Transverse colon (tissue), 4 donors: ENCODE data around the gene RBP3. TPM values are rescaled to one million over a fixed set of nuclear protein-coding genes. Genes with fewer than 3 reads are reported as not detected.

Experiments used
- DNase-seq: peaks from one replicate; pipeline ENCODE4 v3.0.0-alpha.2; 2019
- H3K27ac ChIP-seq, 4 donors: fragments of 200-600 bp; sonication (generic); 2 replicates each; pipeline ENCODE4 v1.5.1; 2016 to 2018; ENCODE audit warnings: inconsistent platforms in 4 of 4
- H3K27me3 ChIP-seq: fragments of 200-600 bp; sonication (generic); 2 replicates; pipeline ENCODE4 v1.5.1; 2017; ENCODE audit warnings: inconsistent platforms
- H3K36me3 ChIP-seq, 4 donors: fragments of 200-600 bp; sonication (generic); 2 replicates each; pipeline ENCODE4 v1.5.1; 2017 to 2019; ENCODE audit warnings: inconsistent platforms in 4 of 4
- H3K4me1 ChIP-seq, 4 donors: fragments of 200-600 bp; sonication (generic); 2 replicates each; pipeline ENCODE4 v1.5.1; 2017 to 2020; ENCODE audit warnings: inconsistent platforms in 4 of 4
- H3K4me3 ChIP-seq, 4 donors: fragments of 200-600 bp; sonication (generic); 1 replicate in 1 of 4; 2 replicates in 3 of 4; pipeline versions ENCODE4 v1.5.1 to v1.6.1; 2017 to 2019; ENCODE audit warnings: inconsistent platforms in 4 of 4
- H3K9me3 ChIP-seq, 2 donors: fragments of 200-600 bp; sonication (generic); 2 replicates each; pipeline ENCODE4 v1.5.1; 2017 to 2019; ENCODE audit warnings: inconsistent platforms in 2 of 2
- CTCF ChIP-seq, 5 experiments: fragments of 200-600 bp in 3 of 5; fragments of 450-650 bp in 2 of 5; sonication (generic) in 3 of 5; IDR thresholded peaks; 1 replicate in 2 of 5; 2 replicates in 3 of 5; pipeline ENCODE4 v1.5.1; 2016 to 2017; ENCODE audit warnings: antibody characterized with exemption in 5 of 5, inconsistent platforms in 3 of 5, mild to moderate bottlenecking in 2 of 5, moderate library complexity in 1 of 5
- EP300 ChIP-seq: sonication (generic); formaldehyde crosslinking; IDR thresholded peaks from one replicate; pipeline ENCODE4 v1.6.1; 2017; ENCODE audit warnings: antibody characterized with exemption, low read depth
- POLR2A ChIP-seq: fragments of 450-650 bp; IDR thresholded peaks from one replicate; pipeline ENCODE4 v1.6.1; 2016; ENCODE audit warnings: antibody characterized with exemption, mild to moderate bottlenecking, moderate library complexity
- POLR2AphosphoS5 ChIP-seq, 3 donors: sonication (generic); formaldehyde crosslinking; IDR thresholded peaks; one replicate each; pipeline ENCODE4 v1.6.1; 2016; ENCODE audit warnings: antibody characterized with exemption in 3 of 3
- WGBS, 2 donors: methylation state at CpG; one replicate each; pipeline ENCODE4 v1.1.5; 2018; ENCODE audit warnings: low coverage in 1 of 2; 5-methylcytosine and 5-hydroxymethylcytosine counted together
- in situ Hi-C, 4 donors: fragments of 200-750 bp; cut with MboI; loops; one replicate each; pipeline versions ENCODE4 v1.15.0 to v1.15.1; 2017; ENCODE audit warnings: low sequenced_read_pairs in 3 of 4, low pct_ligation_motif_present in 1 of 4, low pct_unique_long_range_greater_than_20kb in 1 of 4
- intact Hi-C: fragments of 100-400 bp; cut with DNase I; formaldehyde crosslinking; loops from one replicate; pipeline ENCODE4 v1.15.1; 2023; ENCODE audit warnings: low total_unique reads
- total RNA-seq, 4 donors: library from RNA; depleted of rRNA; stranded (reverse); fragments of >200 nt; gene quantifications; one replicate each; pipeline ENCODE4 v1.1.0, GENCODE V29; 2016

The RBP3 gene
- total RNA-seq, 4 donors from 2014 or later: not detected

GRCh38 chr10:47318706-47319105, 29.5 kb upstream of the RBP3 start:
- H3K4me3 ChIP-seq: no peak overlapping the region
- DNase-seq: no peak
- in situ Hi-C loops (loop anchor here in 2 of 4 donors (10.0 to 25.0 kb wide), 2 partner anchors 281 to 294 kb away; no protein-coding TSS in a partner anchor), intact Hi-C loops (loop anchor here (10.0 kb wide), 1 partner anchor 134 kb away; no protein-coding TSS in a partner anchor)
- TF ChIP-seq POLR2AphosphoS5 (IDR thresholded peaks at IDR 0.05) (no peak), EP300 (no peak), POLR2A (no peak), CTCF (IDR thresholded peaks at IDR 0.05) (no peak)
- no peaks in the 10 kb centered on the region for H3K36me3 ChIP-seq
- no peaks in the 10 kb centered on the region for H3K27me3 ChIP-seq
- H3K4me1 ChIP-seq: no peaks in the 10 kb centered on the region
- no peak overlapping the region for H3K27ac ChIP-seq
- no peaks in the 10 kb centered on the region for H3K9me3 ChIP-seq
- WGBS, 2 donors: 51 to 83% methylated on average over 3 to 9 of the region's 9 CpGs

GRCh38 chr10:47319784-47320183, 28.4 kb upstream of the RBP3 start:
- WGBS, 2 donors: 87% methylated on average over 6 of the region's 8 CpGs; no CpG with 5 or more reads in 1 of the 2 donors

GRCh38 chr10:47320812-47321211, 27.4 kb upstream of the RBP3 start:
- in situ Hi-C loops (loop anchor here in 1 of 4 donors (25.0 kb wide), 1 partner anchor 284 kb away; no protein-coding TSS in a partner anchor), intact Hi-C loops (no loop called here)
- H3K27ac ChIP-seq: no peak overlapping the region
- no peaks in the 10 kb centered on the region for H3K4me1 ChIP-seq
- TF ChIP-seq CTCF (IDR thresholded peaks at IDR 0.05) (no peak), POLR2A (no peak), POLR2AphosphoS5 (IDR thresholded peaks at IDR 0.05) (no peak), EP300 (no peak)
- DNase-seq: no peak
- WGBS, 2 donors: 68 to 78% methylated on average over 3 to 6 of the region's 6 CpGs
- no peaks in the 10 kb centered on the region for H3K27me3 ChIP-seq
- no peaks in the 10 kb centered on the region for H3K9me3 ChIP-seq
- no peaks in the 10 kb centered on the region for H3K36me3 ChIP-seq
- no peak overlapping the region for H3K4me3 ChIP-seq

More at GRCh38 chr10:47319784-47320183, 28.4 kb upstream of the RBP3 start:
- DNase-seq: no peak
- Histone ChIP-seq H3K27ac (no peak overlapping the region), H3K4me3 (no peak overlapping the region), H3K9me3 (no peaks in the 10 kb centered on the region), H3K4me1 (no peaks in the 10 kb centered on the region), H3K27me3 (no peaks in the 10 kb centered on the region), H3K36me3 (no peaks in the 10 kb centered on the region)
- in situ Hi-C loops (loop anchor here in 2 of 4 donors (10.0 to 25.0 kb wide), 2 partner anchors 282 to 295 kb away; no protein-coding TSS in a partner anchor), intact Hi-C loops (loop anchor here (10.0 kb wide), 1 partner anchor 135 kb away; no protein-coding TSS in a partner anchor)
- no peak for TF ChIP-seq POLR2A
- TF ChIP-seq POLR2AphosphoS5 (IDR thresholded peaks at IDR 0.05): no peak
- TF ChIP-seq CTCF (IDR thresholded peaks at IDR 0.05): no peak
- no peak for TF ChIP-seq EP300

GRCh38 chr10:47321521-47322195, 26.5 kb upstream of the RBP3 start:
- no peak for DNase-seq
- Histone ChIP-seq H3K36me3 (no peaks in the 10 kb centered on the region), H3K27ac (no peak overlapping the region), H3K27me3 (no peaks in the 10 kb centered on the region), H3K4me3 (no peak overlapping the region), H3K9me3 (no peaks in the 10 kb centered on the region), H3K4me1 (no peaks in the 10 kb centered on the region)
- TF ChIP-seq POLR2A (no peak), EP300 (no peak), CTCF (IDR thresholded peaks at IDR 0.05) (no peak), POLR2AphosphoS5 (IDR thresholded peaks at IDR 0.05) (no peak)
- 78% methylated on average over 7 of the region's 8 CpGs; no CpG with 5 or more reads in 1 of the 2 donors for WGBS, 2 donors
- in situ Hi-C loops (loop anchor here in 1 of 4 donors (25.0 kb wide), 1 partner anchor 284 kb away; no protein-coding TSS in a partner anchor), intact Hi-C loops (no loop called here)
